KMS-11 (cell line): ENCODE results near the gene CKAP2.

Experiments
- H2AFZ ChIP-seq: fragments of 200-600 bp; sonication (generic); 2 replicates; pipeline ENCODE4 v1.6.1; 2016; ENCODE audit warnings: antibody characterized with exemption, mixed run types, low read depth
- H3K27ac ChIP-seq: fragments of 200-600 bp; sonication (generic); 2 replicates; pipeline ENCODE4 v1.6.1; 2016; ENCODE audit warnings: mild to moderate bottlenecking, mixed run types
- H3K27me3 ChIP-seq: fragments of 200-600 bp; sonication (generic); 2 replicates; pipeline ENCODE4 v1.6.1; 2017; ENCODE audit warnings: mild to moderate bottlenecking, low read depth, mixed run types, moderate library complexity; ENCODE audit not compliant: insufficient read depth
- H3K36me3 ChIP-seq: fragments of 200-600 bp; sonication (generic); 2 replicates; pipeline ENCODE4 v1.6.1; 2017; ENCODE audit warnings: mild to moderate bottlenecking, mixed run types; ENCODE audit not compliant: insufficient read depth
- H3K4me1 ChIP-seq: fragments of 200-600 bp; sonication (generic); 2 replicates; pipeline ENCODE4 v1.6.1; 2016; ENCODE audit warnings: mild to moderate bottlenecking, low read depth, mixed run types; ENCODE audit not compliant: poor library complexity, severe bottlenecking
- H3K4me2 ChIP-seq: fragments of 200-600 bp; sonication (generic); 2 replicates; pipeline ENCODE4 v1.7.0; 2016; ENCODE audit warnings: mild to moderate bottlenecking, mixed run types
- H3K4me3 ChIP-seq: fragments of 200-600 bp; sonication (generic); IDR thresholded peaks from 2 replicates; pipeline ENCODE4 v1.6.1; 2017; ENCODE audit warnings: low read depth, low read length, mixed read lengths; ENCODE audit not compliant: insufficient read depth
- H3K79me2 ChIP-seq: fragments of 200-600 bp; sonication (generic); 2 replicates; pipeline ENCODE4 v1.6.1; 2016; ENCODE audit warnings: low read depth, mixed run types; ENCODE audit not compliant: insufficient read depth
- H3K9ac ChIP-seq: fragments of 200-600 bp; sonication (generic); 2 replicates; pipeline ENCODE4 v1.6.1; 2016; ENCODE audit warnings: mild to moderate bottlenecking, mixed run types
- H4K20me1 ChIP-seq: fragments of 200-600 bp; sonication (generic); 2 replicates; pipeline ENCODE4 v1.6.1; 2016; ENCODE audit warnings: mild to moderate bottlenecking, mixed run types; ENCODE audit not compliant: insufficient read depth
- TF ChIP-seq, protein P1 (sequence below): fragments of 200-600 bp; sonication (generic); conservative IDR thresholded peaks from 2 replicates; pipeline ENCODE4 v1.6.1; 2017; ENCODE audit warnings: low read depth, mild to moderate bottlenecking, antibody characterized with exemption, low read length, moderate library complexity, mixed read lengths

Gene CKAP2

DNA sequence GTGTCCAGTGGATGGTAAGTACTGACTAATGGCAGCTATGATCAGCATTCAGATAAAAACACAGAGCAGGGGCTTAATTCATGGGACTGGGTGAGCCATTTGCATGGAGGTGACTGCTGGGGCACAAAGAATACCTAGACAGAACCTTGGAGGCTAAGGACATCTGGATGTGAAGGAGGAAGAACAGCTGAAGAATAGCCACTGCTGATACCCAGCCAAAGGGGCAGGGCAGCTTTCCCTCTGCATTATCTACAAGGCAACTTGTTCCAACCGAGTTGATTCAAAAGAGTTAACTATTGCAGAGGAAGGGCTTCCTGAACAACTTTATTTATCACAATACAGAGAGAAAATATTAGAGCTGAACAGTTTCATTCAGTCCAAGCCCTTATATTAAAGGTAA lies 36.2 kb upstream of the CKAP2 start:
- Histone ChIP-seq H3K27me3 (no peaks in the 10 kb centered on the region), H4K20me1 (no peaks in the 10 kb centered on the region), H3K27ac (no peak overlapping the region), H3K36me3 (no peaks in the 10 kb centered on the region; the same call in 1 of the 2 replicates), H3K4me2 (no peak overlapping the region), H3K4me1 (no peaks in the 10 kb centered on the region), H3K79me2 (no peaks in the 10 kb centered on the region), H3K9ac (no peak overlapping the region), H3K4me3 (no peak overlapping the region), H2AFZ (no peak overlapping the region)
- TF ChIP-seq, protein P1, sequence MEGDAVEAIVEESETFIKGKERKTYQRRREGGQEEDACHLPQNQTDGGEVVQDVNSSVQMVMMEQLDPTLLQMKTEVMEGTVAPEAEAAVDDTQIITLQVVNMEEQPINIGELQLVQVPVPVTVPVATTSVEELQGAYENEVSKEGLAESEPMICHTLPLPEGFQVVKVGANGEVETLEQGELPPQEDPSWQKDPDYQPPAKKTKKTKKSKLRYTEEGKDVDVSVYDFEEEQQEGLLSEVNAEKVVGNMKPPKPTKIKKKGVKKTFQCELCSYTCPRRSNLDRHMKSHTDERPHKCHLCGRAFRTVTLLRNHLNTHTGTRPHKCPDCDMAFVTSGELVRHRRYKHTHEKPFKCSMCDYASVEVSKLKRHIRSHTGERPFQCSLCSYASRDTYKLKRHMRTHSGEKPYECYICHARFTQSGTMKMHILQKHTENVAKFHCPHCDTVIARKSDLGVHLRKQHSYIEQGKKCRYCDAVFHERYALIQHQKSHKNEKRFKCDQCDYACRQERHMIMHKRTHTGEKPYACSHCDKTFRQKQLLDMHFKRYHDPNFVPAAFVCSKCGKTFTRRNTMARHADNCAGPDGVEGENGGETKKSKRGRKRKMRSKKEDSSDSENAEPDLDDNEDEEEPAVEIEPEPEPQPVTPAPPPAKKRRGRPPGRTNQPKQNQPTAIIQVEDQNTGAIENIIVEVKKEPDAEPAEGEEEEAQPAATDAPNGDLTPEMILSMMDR = no peak

DNA sequence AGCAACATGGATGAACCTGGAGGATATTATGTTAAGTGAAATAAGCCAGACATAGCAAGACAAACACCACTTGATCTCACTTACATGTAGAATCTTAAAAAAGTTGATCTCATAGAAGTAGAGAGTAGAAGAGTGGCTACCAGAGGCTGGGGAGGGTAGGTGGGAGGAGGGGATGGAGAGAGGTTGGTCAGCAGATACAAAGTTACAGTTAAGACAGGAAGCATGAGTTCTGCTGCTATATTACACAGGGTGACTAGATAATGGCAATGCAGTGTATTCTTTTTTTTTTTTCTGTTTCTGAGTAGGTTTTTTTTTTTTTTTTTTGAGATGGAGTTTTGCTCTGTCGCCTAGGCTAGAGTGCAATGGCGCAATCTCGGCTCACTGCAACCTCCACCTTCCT lies 34.1 kb upstream of the CKAP2 start:
- Histone ChIP-seq H2AFZ (no peak overlapping the region), H3K79me2 (no peaks in the 10 kb centered on the region), H3K4me3 (no peak overlapping the region), H3K27me3 (no peaks in the 10 kb centered on the region), H3K4me1 (no peaks in the 10 kb centered on the region), H3K36me3 (no peaks in the 10 kb centered on the region), H3K9ac (no peak overlapping the region), H4K20me1 (no peaks in the 10 kb centered on the region), H3K27ac (no peak overlapping the region), H3K4me2 (no peak overlapping the region)
- TF ChIP-seq, protein P1 = no peak

DNA sequence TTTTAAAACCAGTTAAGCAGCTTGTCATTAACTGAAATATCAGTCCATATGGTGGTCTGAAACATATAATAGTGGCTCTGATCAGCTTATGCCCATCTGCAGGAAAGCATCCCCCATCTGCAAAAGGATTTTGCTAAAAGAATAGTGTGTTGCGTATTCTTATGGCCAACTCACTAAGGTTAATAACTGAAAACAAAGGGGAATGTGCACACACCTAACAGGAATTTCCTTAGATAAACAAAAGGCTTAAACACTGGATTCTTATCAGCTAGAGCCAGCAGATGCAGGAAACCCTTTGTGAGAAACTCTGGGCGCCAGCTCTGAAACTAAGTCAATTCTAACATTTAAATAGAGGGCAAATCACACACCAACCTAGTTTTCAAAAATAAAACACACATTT lies 27.0 kb upstream of the CKAP2 start:
- Histone ChIP-seq H3K27me3 (no peaks in the 10 kb centered on the region), H3K4me1 (no peaks in the 10 kb centered on the region), H3K79me2 (no peaks in the 10 kb centered on the region), H3K4me3 (no peak overlapping the region), H2AFZ (no peak overlapping the region), H3K27ac (no peak overlapping the region), H3K4me2 (no peak overlapping the region), H3K9ac (no peak overlapping the region), H3K36me3 (no peaks in the 10 kb centered on the region), H4K20me1 (no peaks in the 10 kb centered on the region)
- TF ChIP-seq, protein P1 = no peak

DNA sequence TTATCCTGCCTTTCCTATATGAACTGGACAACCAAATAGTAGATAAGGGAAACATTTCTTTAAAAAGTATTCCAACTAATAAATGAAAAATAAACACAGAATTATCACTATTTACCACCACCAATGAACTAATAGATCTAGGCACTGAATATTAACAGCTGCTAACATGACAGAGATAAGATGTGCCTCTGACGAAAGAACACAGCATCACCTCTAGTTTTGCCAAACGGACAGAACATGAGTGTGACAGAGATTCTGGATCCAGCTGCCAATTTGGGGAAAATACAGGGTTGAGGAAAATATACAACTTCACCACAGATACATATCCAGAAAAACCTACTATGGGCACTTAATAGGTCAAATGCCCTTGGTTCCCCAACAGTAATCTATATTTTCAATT lies 22.8 kb upstream of the CKAP2 start:
- TF ChIP-seq, protein P1 = no peak
- no peaks in the 10 kb centered on the region for H3K36me3 ChIP-seq

DNA sequence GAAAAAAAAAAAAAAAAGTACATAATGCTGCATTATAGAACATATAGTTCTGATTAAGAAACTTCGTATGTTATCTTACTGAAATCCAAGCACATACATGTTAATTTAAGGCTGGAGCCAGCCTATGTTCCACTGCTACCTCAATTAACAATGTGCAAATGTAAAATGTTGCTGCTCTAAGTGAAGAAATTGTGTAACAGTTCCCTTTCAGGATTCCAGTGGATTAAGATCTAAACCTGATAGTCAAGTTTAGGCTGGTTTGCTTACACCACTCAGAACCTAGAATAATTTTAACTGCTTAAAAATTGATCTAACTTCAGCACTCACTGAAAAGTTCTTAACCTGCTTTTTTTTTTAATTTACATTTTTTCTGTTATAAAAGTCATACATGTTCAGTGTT lies 9.0 kb upstream of the CKAP2 start:
- Histone ChIP-seq H3K4me2 (no peak overlapping the region), H3K36me3 (no peaks in the 10 kb centered on the region), H3K9ac (no peak overlapping the region), H3K27ac (no peak overlapping the region), H4K20me1 (no peaks in the 10 kb centered on the region), H3K79me2 (peaks cover 51% of the 10 kb centered on the region), H2AFZ (no peak overlapping the region), H3K4me1 (peaks cover 27% of the 10 kb centered on the region), H3K4me3 (no peak overlapping the region), H3K27me3 (no peaks in the 10 kb centered on the region)
- TF ChIP-seq, protein P1 = no peak

More for the DNA sequence above, 22.8 kb upstream of the CKAP2 start:
- Histone ChIP-seq H3K9ac (no peak overlapping the region), H3K4me3 (no peak overlapping the region), H3K27me3 (no peaks in the 10 kb centered on the region), H3K4me1 (no peaks in the 10 kb centered on the region), H4K20me1 (no peaks in the 10 kb centered on the region), H2AFZ (no peak overlapping the region), H3K79me2 (no peaks in the 10 kb centered on the region), H3K27ac (no peak overlapping the region), H3K4me2 (no peak overlapping the region)
